Activated CD8-positive, alpha-beta memory T cell treated with anti-CD3 and anti-CD28 coated beads for 1 hour (primary cell): ENCODE data around the gene PXDC1.

Experiments used
- DNase-seq, 2 donors: peaks; one replicate each; pipeline ENCODE4 v3.0.0-alpha.2; 2020; ENCODE audit warnings: low read depth in 1 of 2; ENCODE audit errors: extremely low read depth in 1 of 2

The PXDC1 gene, protein sequence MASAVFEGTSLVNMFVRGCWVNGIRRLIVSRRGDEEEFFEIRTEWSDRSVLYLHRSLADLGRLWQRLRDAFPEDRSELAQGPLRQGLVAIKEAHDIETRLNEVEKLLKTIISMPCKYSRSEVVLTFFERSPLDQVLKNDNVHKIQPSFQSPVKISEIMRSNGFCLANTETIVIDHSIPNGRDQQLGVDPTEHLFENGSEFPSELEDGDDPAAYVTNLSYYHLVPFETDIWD

DNA sequence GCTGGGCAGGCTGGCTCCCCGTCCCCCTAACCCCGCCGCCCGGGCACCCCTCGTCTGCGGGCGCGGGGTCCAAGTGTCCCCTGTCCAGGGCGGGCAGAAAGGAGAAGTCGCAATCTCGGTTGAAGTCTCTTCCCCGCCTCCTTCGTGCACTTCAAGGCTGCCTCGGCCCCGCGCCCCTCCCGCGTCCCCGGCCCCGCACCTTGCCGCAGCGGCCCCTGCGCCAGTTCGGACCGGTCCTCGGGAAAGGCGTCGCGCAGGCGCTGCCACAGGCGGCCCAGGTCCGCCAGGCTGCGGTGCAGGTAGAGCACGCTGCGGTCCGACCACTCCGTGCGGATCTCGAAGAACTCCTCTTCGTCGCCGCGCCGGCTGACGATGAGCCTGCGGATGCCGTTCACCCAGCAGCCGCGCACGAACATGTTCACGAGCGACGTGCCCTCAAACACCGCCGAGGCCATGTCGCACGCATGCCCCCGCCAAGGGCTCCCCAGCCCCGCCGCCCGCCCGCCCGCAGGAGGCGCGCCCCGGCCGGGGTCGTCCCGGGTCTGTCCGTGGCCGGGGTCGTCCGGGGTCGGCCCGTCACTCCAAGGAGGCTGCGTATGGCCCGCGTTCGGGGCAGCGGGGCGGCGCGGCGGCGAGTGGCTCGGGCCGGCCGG is at the start of gene PXDC1:
PXDC1 (minus strand) TSS at position 637 of the 653 bp plus-strand sequence; CDS start at position 455, 182 bp downstream.
- no peak for DNase-seq

DNA sequence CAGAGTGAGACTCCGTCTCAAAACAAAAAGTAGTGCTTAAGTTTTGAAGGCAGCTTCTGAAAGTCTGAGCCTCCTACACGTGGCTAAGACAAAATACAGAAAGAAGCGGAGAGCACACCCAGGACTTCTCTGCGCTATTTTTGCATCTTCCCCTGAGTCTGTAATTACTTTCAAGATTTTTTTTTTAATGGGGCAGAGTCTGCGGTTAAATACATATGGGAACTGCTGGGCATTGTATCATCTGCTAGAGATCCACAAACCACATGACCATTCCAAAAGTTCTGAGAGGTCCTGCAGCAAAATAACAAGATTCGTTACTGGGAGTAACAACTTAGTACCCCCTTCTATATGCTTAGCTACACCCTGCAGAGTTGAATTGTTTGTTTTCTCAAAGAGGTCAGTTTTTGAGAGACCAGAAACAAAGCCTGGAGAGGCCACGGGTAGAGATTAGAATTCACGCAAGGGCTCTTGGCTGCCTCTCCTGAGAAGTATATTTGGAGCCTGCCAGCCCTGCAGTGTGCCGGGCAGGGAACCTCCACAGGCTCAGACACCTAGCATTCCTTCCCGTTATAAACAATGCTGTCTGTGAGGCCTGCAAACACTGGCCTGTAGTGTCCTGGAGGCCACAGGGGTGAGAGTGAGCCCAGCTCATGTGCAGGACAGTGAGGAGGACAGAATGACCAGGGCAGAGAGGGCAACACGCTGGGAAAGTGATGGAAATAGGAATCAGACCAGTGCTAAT is 49.5 kb upstream of the PXDC1 start:
- DNase-seq, result no peak

DNA sequence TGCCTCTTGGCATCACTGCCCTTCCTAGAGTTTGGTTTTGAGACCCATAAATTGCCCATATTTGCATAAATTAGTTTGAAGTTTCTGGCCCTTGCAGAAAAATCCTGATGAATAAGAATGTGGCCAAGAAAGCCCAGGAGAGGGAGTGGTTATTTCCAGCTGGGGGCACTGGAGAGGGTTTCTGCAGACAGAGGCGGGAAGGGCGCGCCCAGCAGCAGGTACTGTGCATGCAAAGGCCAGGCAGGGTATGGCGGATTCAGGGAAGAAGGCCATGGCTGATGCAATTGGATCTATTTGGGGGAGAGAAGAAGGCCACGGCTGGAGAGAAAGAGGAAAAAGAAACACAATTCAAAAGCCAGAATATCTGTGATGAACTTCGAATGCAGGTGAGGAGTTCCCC is 48.2 kb upstream of the PXDC1 start:
- DNase-seq, result no peak

DNA sequence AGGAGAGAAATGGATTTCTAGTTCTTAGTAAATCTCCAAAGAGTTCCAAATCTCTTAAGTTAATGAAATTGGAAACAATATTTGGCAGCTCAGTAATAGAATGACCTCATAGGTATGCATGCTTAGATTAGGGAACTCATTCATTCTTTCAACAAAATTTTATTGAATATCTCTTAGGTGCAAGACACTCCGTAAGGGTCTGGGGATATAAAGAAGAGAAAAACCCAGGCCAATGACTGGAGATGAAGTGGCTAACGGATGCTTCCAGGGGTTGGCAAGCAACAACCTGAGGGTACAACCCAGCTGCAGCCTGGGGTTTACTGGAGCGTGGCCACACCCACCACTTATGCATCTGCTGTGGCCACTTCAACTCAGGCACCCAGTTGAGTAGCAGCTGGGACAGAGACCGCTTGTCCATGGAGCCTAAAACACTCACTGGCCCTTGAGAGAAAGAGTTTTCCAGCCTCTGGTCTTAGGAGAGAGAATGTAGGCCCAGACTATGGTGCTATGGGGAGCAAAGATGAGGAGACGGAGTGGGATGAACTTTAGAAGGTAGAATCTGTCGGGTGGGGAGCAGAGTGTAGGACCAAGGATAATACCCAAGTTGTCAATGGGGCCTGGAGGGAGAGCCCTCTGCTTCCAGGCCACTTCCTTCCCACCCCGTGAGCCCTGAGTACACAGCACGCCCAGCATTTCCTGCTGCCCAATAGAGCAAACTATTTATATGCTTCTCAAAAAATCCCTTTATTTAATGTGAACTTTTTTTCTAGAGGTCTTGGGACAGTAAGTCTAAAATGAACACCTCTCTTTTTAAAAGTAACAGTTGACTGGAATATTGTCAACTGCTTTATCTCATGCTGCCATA is 46.8 kb upstream of the PXDC1 start:
- no peak for DNase-seq

DNA sequence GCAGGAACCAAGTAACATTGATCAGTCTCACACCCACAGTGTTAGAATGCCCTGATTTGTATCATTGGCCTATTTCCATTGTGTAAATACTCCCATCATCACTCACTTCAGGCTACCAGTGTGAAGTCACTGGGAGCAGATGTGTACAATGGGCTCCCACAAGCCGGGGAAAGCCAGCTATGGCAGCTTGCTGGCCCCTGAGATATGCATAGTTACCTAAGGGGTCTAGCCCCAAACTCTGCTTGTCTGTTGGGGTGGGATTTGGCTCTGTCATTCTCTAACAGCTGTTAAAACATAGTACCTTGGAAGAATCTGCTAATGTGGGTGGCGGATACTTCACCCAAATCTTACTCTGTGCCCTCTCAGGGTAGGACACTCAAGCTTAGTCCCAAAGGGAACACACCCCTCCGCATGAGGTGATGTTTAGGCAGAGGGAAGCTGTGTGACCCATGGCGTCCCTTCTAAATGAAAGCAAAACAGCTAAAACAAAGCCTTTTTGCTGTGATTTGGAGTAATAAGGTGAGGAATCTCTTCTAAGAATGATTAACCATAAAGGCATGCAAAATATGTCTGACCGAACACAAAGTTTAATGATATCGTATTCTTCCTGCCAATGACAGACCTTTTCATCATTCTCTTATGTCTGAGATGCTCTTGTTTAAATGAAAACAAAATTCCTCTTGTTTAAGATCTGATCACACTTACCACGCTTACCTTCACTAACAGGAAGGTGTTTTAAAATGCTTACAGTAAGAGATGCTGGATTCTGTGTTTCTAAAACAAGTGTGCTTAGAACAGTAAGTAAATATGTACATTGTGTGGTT is 45.9 kb upstream of the PXDC1 start:
- no peak for DNase-seq

DNA sequence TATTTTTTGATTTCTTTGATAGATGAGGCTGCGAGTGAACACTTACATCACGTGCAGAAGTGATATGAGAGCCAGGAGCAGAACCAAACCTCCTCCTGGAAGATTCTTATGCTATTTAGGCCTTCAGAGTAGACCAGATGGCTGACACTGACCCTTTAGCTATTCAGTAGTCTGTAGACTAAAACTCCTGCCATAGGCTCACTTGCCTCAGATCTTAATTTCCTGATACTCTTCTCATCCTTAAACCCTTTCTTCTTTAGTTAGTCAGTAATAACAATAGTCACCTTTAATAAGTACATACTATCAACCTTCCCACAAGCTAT is 45.2 kb upstream of the PXDC1 start:
- no peak for DNase-seq

DNA sequence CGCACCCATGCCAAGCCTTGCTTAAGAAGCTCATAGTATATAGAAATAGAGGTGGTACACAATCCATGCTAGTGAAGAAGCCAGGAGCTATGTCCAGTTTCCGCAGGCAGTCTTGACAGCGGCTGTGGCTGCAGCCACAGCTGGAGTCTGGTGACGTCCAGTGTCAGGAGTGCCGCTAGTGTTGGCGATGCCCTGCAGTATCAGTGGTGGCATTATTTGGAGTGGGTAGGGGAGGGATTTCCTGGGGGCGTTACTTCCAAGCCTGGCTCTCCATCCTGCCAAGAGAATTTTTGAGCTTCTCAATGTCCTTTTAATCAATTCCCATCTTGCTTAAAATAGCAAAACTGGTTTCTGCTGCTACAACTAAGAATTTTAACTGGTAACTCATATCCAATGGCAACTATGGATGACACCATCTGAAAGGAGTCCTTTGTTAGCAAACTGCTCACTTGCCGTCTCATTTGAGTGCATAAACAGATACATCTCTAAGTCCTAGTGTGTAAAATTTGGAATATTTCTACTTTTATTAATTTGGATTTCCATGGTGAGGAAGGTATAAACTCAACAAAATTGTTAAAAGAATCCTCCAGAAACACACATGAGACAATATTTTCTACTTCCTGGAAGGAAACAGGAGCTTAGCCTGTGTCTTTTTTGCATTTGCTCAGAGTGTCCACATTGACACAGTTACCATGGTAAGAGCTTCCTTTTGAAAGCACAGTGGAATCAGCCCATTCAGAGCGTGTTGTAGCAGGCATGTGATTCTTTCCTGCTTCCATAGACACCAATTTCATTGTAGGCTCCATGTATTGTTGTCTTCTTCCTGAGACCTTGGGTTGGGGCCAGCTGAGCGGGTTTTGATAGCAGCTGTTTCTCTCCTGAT is 44.6 kb upstream of the PXDC1 start:
- no peak for DNase-seq

DNA sequence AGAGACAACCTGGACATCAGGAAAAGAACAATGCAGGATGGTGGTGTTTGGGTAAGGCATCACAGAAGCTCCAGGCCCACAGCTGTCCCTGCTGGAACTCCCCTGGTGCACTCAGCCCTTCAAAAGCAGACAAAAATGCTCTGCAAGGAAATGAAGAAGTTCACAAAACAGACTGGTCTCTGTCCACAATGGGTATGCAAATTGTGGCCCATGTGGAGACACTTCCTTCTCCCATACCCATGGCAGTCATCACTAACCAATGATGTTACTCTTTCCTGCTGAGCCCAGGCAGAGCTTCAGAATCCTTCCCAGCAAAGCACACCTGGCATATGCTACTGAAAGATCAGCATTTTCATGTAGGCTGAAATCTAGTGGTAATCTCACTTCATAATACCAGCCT is 42.6 kb upstream of the PXDC1 start:
- DNase-seq, result no peak

DNA sequence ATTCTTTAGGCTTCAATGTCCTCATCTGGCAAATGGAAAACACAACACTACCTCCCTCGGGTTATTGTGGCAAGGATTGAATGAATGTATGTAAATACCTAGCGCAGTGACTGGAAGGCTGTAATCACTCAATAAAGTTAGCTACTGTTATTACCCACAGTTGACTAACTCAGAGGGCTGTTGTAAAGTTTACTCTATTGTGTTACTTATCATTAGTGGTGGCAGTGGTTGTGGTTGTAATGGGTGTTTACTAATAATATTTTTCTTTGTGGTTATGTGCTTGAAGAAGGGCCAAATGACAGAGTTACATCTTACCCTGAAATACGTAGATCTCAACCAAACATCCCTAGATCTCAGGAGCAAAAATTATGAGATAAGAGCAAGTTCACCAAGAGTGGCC is 42.0 kb upstream of the PXDC1 start:
- no peak for DNase-seq

DNA sequence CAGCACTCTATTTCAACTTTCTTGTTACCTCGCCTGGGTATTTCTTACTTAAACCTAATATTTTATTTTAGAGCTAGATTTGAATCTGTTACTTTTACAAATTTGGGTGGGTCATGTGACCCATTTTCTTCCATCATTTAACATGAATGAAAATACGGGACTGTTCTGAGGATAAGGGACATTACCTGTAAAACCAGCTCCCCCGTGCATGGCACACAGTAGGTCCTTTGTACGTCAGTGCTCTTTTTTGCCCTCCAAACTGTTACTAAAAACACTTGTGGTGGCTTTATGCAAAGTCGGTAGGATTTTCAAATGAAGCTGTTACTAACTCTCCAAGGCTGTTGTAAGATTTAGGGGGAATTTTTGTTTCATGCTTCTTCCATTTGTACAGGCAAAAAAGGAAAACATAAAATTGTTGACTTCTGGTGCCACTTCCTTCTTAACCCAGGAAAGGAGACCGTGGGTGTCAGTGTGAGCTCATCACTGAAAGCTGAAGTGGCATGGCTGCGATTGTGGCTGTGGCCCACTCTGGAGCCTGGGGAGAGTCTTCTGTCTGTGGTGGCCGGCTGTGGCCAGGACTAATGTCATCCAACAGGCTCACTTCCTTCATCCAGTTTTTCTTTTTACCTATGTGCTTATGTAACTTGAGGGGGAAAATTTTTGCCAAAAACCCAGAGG is 40.2 kb upstream of the PXDC1 start:
- DNase-seq, result no peak

DNA sequence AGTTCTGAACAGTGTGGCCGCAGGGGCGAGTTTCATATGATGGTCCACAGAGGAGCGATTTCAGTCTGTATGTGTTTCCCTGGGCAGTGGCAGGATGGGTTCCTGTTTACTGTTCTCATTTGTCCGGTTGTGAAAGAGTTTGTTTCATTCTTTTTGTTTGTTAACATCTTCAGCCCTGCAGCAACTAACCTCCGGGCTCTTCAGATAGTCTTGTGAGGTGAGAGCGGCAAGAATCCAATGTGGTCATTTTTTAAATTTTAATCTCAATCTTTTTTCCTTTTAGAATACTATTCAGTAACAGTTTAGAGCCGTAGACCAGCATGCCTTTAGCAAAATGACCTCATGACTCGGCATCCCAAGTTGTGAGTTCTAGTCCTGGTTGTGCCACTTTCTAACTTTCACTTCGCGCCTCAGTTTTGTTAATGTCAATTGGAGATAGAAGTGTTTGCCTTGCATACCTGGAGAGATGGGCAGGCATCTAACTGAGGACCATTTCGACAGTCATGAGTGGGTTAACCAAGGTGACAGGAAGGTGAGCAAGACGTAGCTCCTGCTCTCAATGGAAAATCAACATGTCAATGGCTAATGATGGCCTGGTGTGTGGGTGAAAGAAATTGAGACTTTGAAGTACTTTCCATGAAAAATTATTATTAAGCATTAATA is 38.5 kb upstream of the PXDC1 start:
- DNase-seq, result no peak

DNA sequence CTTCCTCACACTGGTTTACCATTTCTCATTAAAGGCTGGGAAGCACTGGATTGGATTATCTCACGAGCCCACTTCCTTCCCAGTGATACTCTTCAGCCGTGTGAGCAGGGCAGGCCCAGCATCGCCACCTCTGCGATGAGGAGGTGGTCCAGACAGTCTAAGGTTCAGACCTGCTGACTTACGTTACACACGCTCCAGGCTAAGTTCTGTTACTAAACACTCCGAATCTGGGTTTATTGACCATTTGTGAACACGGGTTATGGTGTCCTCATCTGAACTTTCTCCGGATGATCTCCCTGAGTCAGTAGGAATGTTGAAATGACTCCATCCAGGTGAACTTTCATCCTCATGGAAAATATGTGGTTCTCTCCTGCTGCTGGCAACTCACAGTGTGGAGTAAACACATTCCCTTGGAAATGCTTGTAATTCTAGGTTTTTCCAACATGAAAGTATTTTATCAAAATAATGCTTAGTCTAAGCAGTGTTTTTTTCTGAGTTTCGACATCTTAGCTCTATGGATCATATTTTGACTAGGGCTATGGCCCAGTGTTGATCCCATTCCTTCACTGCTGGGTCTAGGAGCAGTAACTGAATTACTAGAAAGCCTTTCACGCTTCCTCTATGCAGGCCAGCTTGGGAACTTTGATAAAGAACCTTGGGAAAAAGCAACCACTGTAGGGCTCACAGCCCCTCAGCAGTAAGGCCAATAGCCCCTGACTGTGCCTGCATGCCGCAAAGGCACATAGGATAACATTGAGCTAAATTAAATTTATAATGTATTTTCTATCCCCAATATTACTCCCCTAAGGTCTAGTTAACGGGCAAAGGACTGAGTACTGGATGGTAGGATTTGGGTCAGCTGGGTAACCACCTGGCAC is 37.7 kb upstream of the PXDC1 start:
- DNase-seq, result no peak

DNA sequence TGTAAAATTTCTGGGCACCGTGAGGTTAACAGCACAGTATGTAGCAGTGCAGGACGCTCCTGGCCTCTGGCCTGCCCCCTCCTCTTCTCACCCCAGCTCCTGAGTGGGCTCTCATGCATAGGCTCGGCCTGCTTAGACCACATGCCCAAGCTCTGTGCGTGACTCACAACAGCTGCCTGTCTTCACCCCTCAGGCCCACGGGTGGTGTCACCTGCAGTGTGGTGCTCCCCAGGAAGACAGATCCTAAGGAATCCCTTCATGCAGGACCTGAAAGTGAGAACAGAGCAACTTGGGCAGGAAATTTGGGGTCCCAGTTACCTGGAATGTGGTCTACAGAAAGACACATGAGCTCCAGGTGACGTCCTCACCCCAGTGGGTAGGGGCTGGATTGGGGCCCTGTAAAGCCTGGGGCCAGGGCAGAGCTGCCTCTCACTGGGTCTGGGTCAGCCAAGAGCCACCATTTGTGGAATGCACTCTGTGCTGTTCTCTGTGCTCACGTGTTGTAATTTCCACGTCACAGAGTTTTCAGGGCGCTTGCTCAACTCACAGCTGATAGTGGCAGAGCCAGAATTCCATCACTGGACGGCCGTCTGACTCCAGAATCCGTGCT is 37.0 kb upstream of the PXDC1 start:
- no peak for DNase-seq

DNA sequence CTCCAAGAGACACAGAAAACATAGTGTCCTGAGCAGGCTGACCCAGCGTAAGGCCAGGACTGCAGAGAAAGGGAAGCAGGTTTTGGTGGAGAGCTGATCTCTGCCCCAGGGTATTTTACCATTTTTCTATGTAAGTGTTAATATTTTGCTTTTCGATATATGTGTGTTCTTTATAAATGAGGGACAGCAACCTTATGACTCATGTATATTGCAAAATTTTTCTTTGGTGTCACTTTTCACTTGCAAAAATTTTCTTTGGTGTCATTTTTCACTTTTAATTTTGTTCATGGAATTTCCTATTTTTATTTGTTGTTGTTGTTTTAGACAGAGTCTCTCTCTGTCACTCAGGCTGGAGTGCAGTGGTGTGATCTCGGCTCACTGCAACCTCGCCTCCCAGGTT is 34.6 kb upstream of the PXDC1 start:
- no peak for DNase-seq

DNA sequence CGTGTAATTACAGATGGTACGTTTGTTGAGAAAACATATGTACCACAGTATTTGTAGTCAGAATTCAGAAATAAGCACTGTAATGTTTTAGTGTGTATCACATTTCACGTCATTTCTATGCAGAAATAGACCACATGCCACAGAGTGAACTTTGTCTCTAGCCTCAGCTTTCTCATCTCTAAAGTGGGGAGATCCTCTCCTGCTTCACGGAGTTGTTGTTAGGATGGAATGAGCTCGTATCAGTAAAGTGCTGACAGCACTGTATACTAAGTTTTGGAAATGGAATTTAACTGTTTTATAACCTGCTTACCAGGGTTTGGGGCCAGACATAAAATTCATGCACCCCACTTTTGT is 34.2 kb upstream of the PXDC1 start:
- DNase-seq, result no peak

DNA sequence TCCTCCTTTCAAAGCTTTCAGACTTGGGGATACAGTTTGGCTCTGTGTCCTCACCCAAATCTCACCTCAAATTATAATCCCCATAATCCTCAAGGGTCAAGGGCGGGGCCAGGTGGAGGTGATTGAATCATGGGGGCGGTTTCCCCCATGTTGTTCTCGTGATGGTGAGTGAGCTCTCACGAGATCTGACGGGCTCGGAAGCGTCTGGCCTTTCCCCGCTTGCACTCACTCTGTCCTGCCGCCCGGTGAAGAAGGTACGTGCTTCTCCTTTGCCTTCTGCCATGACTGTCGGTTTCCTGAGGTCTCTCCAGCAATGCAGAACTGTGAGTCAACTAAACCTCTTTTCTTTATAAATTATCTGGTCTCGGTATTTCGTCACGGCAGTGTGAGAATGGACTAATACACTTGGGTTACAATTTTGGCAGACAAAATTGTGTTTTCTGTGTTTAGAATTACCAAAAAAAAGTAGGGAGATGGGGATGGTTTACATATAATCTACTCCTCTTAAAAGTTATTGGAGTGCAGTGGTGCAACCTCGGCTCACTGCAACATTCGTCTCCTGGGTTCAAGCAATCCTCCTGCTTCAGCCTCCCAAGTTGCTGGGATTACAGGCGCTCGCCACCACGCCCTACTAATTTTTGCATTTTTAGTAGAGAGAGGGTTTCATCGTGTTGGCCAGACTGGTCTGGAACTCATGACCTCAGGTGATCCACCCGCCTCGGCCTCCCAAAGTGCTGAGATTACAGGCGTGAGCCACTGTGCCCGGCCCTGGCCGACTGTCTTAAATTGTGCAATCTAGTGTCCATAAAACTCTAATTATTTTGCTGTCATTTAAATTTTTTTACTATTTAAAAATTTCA is 33.6 kb upstream of the PXDC1 start:
- DNase-seq, result no peak
